Fibroblast of upper back skin (primary cell): ENCODE measurements around the gene ZNF841.
"Not testable (repeated sequence)": the region's sequence is repeated elsewhere in the genome, so short reads cannot be mapped to it uniquely, and the experiment has no call there.

Source experiments
- DNase-seq: peaks from one replicate; pipeline ENCODE4 v3.0.0-alpha.2; 2013

Gene ZNF841

DNA sequence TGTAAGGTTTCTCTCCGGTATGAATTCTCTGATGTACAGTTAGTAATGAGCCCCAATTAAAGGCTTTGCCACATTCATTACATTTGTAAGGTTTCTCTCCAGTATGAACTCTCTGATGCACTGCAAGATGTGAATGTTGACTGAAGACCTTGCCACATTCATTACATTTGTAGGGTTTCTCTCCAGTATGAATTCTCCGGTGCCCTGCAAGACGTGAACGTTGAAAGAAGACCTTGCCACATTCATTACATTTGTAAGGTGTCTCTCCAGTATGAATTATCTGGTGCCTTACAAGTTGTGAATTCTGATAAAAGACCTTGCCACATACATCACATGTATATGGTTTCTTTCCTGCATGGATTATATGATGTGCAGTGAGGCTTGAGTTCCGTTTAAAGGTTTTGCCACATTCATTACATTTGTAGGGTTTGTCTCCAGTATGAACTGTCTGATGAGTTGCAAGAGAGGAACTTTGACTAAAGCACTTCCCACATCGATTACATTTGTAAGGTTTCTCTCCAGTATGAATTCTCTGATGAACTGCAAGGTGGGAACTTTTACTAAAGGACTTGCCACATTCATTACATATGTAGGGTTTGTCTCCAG lies 29.2 kb downstream of the ZNF841 start:
- no peak for DNase-seq

DNA sequence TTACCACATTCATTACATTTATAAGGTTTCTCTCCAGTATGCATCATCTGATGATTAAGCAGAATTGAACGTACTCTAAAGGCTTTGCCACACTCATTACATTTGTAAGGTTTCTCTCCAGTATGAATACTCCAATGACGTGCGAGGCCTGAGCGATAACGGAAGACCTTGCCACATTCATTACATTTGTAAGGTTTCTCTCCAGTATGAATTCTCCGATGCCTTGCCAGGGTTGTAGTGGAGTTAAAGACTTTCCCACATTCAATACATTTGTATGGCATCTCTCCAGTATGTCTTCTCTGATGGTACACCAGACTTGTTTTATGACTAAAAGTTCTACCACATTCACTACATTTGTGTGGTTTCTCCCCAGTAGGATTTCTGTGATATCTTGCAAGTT lies 30.2 kb downstream of the ZNF841 start:
- DNase-seq = no peak

DNA sequence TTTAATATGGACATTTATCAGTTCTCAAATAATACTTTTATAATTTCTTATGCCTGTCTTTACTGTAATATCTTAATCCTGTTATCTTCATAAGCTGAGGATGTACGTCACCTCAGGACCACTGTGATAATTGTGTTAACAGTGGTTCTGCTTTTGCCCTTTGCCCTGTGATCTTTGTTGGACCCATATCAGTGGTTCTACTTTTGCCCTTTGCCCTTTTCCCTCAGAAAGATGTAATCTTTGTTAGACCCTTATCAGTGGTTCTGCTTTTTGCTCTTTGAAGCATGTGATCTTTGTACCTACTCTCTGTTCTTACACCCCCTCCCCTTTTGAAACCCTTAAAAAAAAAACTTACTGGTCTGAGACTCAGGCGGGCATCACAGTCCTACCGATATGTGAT lies 39.1 kb downstream of the ZNF841 start:
- not testable (repeated sequence) for DNase-seq

GRCh38 chr19:52051736-52052135 lies 43.8 kb downstream of the ZNF841 start:
- not testable (repeated sequence) for DNase-seq

GRCh38 chr19:52048555-52049501 lies 46.7 kb downstream of the ZNF841 start, which contains the start of gene ZNF432:
Gene ZNF432 (minus strand): TSS chr19:52048838. CDS start chr19:52046868, 1,970 bp downstream.
- DNase-seq = peak; percentile 91

DNA sequence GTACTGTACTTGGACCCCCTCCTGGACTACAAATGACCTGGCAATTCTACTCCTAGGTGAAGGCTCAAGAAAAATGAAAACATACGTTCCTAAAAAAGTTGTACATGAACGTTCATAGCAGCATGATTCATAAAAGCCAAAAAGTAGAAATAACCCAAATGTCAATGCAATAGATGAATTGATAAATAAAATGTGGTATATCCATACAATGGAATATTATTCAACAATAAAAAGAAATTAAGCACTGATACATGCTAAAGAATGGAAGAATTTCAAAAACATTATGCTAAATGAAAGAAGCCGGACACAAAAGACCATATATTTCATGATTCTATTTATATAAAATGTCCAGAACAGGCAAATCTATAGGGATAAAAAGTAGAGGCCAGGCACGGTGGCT lies 56.4 kb downstream of the ZNF841 start:
- DNase-seq = no peak

GRCh38 chr19:52034051-52034728 lies 61.4 kb downstream of the ZNF841 start:
- no peak for DNase-seq

- DNase-seq = peak; percentile 5
Observed at GRCh38 chr19:52028780-52029123, 66.8 kb downstream of the ZNF841 start.

GRCh38 chr19:52028027-52028779 lies 67.4 kb downstream of the ZNF841 start, which contains the start of gene ZNF614:
Gene ZNF614 (minus strand): TSS chr19:52028379. CDS start chr19:52025745, 2,634 bp downstream.
- peak; percentile 83 for DNase-seq

DNA sequence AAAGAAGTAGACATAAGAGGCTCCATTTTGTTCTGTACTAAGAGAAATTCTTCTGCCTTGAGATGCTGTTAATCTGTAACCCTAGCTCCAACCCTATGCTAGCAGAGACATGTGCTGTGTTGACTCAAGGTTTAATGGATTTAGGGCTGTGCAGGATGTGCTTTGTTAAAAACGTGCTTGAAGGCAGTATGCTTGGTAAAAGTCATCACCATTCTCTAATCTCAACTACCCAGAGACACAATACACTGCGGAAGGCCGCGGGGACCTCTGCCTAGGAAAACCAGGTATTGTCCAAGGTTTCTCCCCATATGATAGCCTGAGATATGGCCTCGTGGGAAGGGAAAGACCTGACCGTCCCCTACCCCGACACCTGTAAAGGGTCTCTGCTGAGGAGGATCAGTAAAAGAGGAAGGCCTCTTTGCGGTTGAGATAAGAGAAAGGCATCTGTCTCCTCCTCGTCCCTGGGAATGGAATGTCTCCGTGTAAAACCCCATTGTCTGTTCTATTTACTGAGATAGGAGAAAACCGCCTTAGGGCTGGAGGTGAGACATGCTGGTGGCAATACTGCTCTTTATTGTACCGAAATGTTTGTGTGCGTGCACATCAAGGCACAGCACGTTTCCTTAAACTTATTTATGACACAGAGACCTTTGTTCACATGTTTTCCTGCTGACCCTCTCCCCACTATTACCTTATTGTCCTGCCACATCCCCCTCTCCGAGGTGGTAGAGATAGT lies 69.1 kb downstream of the ZNF841 start:
- not testable (repeated sequence) for DNase-seq

DNA sequence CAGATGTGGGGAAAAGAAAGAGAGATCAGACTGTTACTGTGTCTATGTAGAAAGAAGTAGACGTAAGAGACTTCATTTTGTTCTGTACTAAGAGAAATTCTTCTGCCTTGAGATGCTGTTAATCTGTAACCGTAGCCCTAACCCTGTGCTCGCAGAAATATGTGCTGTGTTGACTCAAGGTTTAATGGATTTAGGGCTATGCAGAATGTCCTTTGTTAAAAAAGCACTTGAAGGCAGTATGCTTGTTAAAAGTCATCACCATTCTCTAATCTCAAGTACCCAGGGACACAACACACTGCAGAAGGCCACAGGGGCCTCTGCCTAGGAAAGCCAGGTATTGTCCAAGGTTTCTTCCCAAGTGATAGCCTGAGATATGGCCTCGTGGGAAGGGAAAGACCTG lies 71.1 kb downstream of the ZNF841 start:
- DNase-seq = not testable (repeated sequence)

GRCh38 chr19:52022193-52022592 lies 73.4 kb downstream of the ZNF841 start:
- no peak for DNase-seq

GRCh38 chr19:52020506-52020905 lies 75.1 kb downstream of the ZNF841 start:
- DNase-seq = no peak
